Activated gamma-delta T cell treated with Interleukin-2 at 50 U/mL for 16 hours (primary cell): ENCODE data around the gene SNCA.

Source experiments
- DNase-seq: peaks from one replicate; pipeline ENCODE4 v3.0.0-alpha.2; 2020

SNCA gene

GRCh38 chr4:89836897-89837384 is at the start of gene SNCA:
SNCA (minus strand) TSS chr4:89837161; CDS start chr4:89835667, 1,494 bp downstream.
- DNase-seq = no peak

GRCh38 chr4:89879215-89879614 is 42.3 kb upstream of the SNCA start:
- DNase-seq = no peak

GRCh38 chr4:89878611-89879010 is 41.6 kb upstream of the SNCA start:
- DNase-seq = no peak

GRCh38 chr4:89876548-89876947 is 39.6 kb upstream of the SNCA start:
- no peak for DNase-seq

- no peak for DNase-seq
Observed at GRCh38 chr4:89871211-89871610, 34.2 kb upstream of the SNCA start.

GRCh38 chr4:89868999-89869589 is 32.1 kb upstream of the SNCA start:
- no peak for DNase-seq

GRCh38 chr4:89868276-89868675 is 31.3 kb upstream of the SNCA start:
- DNase-seq = no peak

- no peak for DNase-seq
Observed at GRCh38 chr4:89863533-89863932, 26.6 kb upstream of the SNCA start.

- DNase-seq = no peak
Observed at GRCh38 chr4:89860971-89861370, 24.0 kb upstream of the SNCA start.

- no peak for DNase-seq
Observed at GRCh38 chr4:89855236-89855635, 18.3 kb upstream of the SNCA start.

GRCh38 chr4:89847571-89848325 is 10.8 kb upstream of the SNCA start:
- DNase-seq = no peak

GRCh38 chr4:89839558-89839957 is 2.6 kb upstream of the SNCA start:
- DNase-seq = no peak

GRCh38 chr4:89837993-89838390 is 1.0 kb upstream of the SNCA start:
- no peak for DNase-seq

- DNase-seq = no peak
Observed at GRCh38 chr4:89837385-89837992, 528 bp upstream of the SNCA start.

- DNase-seq = no peak
Observed at GRCh38 chr4:89836031-89836745, 773 bp downstream of the SNCA start.

GRCh38 chr4:89835413-89835812 is 1.5 kb downstream of the SNCA start:
- no peak for DNase-seq

GRCh38 chr4:89834486-89835209 is 2.3 kb downstream of the SNCA start:
- no peak for DNase-seq

- DNase-seq = no peak
Observed at GRCh38 chr4:89829470-89830138, 7.4 kb downstream of the SNCA start.

- DNase-seq = no peak
Observed at GRCh38 chr4:89823416-89823815, 13.5 kb downstream of the SNCA start.

GRCh38 chr4:89821612-89822011 is 15.3 kb downstream of the SNCA start:
- no peak for DNase-seq

GRCh38 chr4:89820010-89820409 is 17.0 kb downstream of the SNCA start:
- no peak for DNase-seq

GRCh38 chr4:89814362-89814761 is 22.6 kb downstream of the SNCA start:
- no peak for DNase-seq
